Right lobe of liver (tissue), 6 donors: ENCODE measurements around the gene POP4. TPM values are rescaled to one million over a fixed set of nuclear protein-coding genes. Genes with fewer than 3 reads are reported as not detected.

Experiments used
- ATAC-seq, 4 donors: fragments of 200-7000 bp; cut with Tn5 transposase; one replicate each; pipeline ENCODE4 v1.9.1; 2020; ENCODE audit warnings: mild to moderate bottlenecking in 4 of 4, moderate library complexity in 4 of 4
- DNase-seq, 3 donors: peaks; one replicate each; pipeline ENCODE4 v3.0.0-alpha.2; 2020
- H3K27ac ChIP-seq, 3 donors: fragments of 200-600 bp; one replicate each; pipeline ENCODE4 v1.8.0; 2022
- H3K27me3 ChIP-seq, 2 donors: fragments of 200-600 bp; one replicate each; pipeline ENCODE4 v1.8.0; 2022
- H3K36me3 ChIP-seq, 4 donors: fragments of 200-600 bp; sonication (generic) in 1 of 4; one replicate each; pipeline versions ENCODE4 v1.5.1 to v1.8.0; 2017 to 2022; ENCODE audit warnings: control low read depth in 1 of 4
- H3K4me1 ChIP-seq, 4 donors: fragments of 200-600 bp; sonication (generic) in 1 of 4; one replicate each; pipeline versions ENCODE4 v1.5.1 to v1.8.0; 2017 to 2022; ENCODE audit warnings: control low read depth in 1 of 4
- H3K4me3 ChIP-seq, 3 donors: fragments of 200-600 bp; one replicate each; pipeline ENCODE4 v1.8.0; 2022
- H3K9me3 ChIP-seq, 4 donors: fragments of 200-600 bp; sonication (generic) in 1 of 4; one replicate each; pipeline versions ENCODE4 v1.5.1 to v1.8.0; 2017 to 2022; ENCODE audit warnings: control low read depth in 1 of 4
- CTCF ChIP-seq, 4 donors: fragments of 200-600 bp in 3 of 4; fragments of 450-650 bp in 1 of 4; IDR thresholded peaks; one replicate each; pipeline versions ENCODE4 v1.5.1 to v1.8.0; 2016 to 2022; ENCODE audit warnings: antibody characterized with exemption in 4 of 4, mild to moderate bottlenecking in 2 of 4
- POLR2A ChIP-seq: fragments of 450-650 bp; IDR thresholded peaks from one replicate; pipeline ENCODE4 v1.6.1; 2017; ENCODE audit warnings: antibody characterized with exemption, mild to moderate bottlenecking
- WGBS: methylation state at CpG from one replicate; pipeline ENCODE4 v1.1.6; 2018; ENCODE audit warnings: low coverage, low lambda C conversion rate; ENCODE audit not compliant: insufficient coverage; ENCODE audit errors: missing lambda C conversion rate; 5-methylcytosine and 5-hydroxymethylcytosine counted together
- intact Hi-C, 2 donors: fragments of 100-400 bp; cut with DNase I; formaldehyde crosslinking; loops; one replicate each; pipeline versions ENCODE4 v1.11.2 to v1.14.1; 2022
- total RNA-seq, 6 experiments: library from RNA; depleted of rRNA in 2 of 6; stranded (reverse); fragments of >200 nt in 2 of 6; fragmentation: NEBNext Ultra II Directional in 3 of 6; extraction: Animal tissue kit (Norgen Biotek cat#: 25700) in 3 of 6; gene quantifications; one replicate each; pipeline versions ENCODE4 v1.1.0 to v1.2.4, GENCODE V29; 2016 to 2023
- donor health status: DM: no; HTN: yes; CAD: no.
- donor health status: DM: no; HTN: no; CAD: no.
- donor health status: DM: no; HTN: no; CAD: no.
- donor health status: DM: no; HTN: yes; CAD: no.
- donor health status: DM: no; HTN: yes; CAD: no.

Gene POP4
- total RNA-seq, 6 experiments from 2014 or later: 28.5 to 58.5 (median 34.8) TPM

- ATAC-seq (no peak), DNase-seq (no peak)
- TF ChIP-seq CTCF (IDR thresholded peaks at IDR 0.05): no peak
- TF ChIP-seq POLR2A: no peak
- Histone ChIP-seq H3K4me1 (no peaks in the 10 kb centered on the region), H3K4me3 (no peak overlapping the region), H3K27me3 (no peaks in the 10 kb centered on the region), H3K27ac (no peak overlapping the region), H3K36me3 (no peaks in the 10 kb centered on the region), H3K9me3 (peaks cover 0 to 7% (median 0%) of the 10 kb centered on the region in 4 donors)
- intact Hi-C loops: no loop called here
- WGBS: 73% methylated on average over 4 of the region's 5 CpGs
Observed at GRCh38 chr19:29653398-29653797, 47.3 kb downstream of the POP4 start.

- Histone ChIP-seq H3K4me1 (no peaks in the 10 kb centered on the region), H3K27me3 (no peaks in the 10 kb centered on the region), H3K36me3 (no peaks in the 10 kb centered on the region), H3K4me3 (no peak overlapping the region), H3K27ac (no peak overlapping the region), H3K9me3 (peaks cover 0 to 7% (median 0%) of the 10 kb centered on the region in 4 donors)
- TF ChIP-seq POLR2A (no peak), CTCF (IDR thresholded peaks at IDR 0.05) (no peak)
- intact Hi-C loops: no loop called here
- ATAC-seq (no peak), DNase-seq (no peak)
- 49% methylated on average over 4 of the region's 4 CpGs for WGBS
Observed at GRCh38 chr19:29655648-29656335, 49.7 kb downstream of the POP4 start.

GRCh38 chr19:29658221-29658991 is 52.3 kb downstream of the POP4 start:
- 95% methylated on average over 5 of the region's 5 CpGs for WGBS
- intact Hi-C loops: no loop called here
- H3K9me3 ChIP-seq: peaks cover 0 to 7% (median 0%) of the 10 kb centered on the region in 4 donors
- peaks cover 0 to 19% (median 7%) of the 10 kb centered on the region in 4 donors for H3K4me1 ChIP-seq
- H3K27me3 ChIP-seq: no peaks in the 10 kb centered on the region
- no peaks in the 10 kb centered on the region for H3K36me3 ChIP-seq
- ATAC-seq (no peak), DNase-seq (no peak)
- no peak for TF ChIP-seq CTCF (IDR thresholded peaks at IDR 0.05)
- no peak for TF ChIP-seq POLR2A
- H3K27ac ChIP-seq: no peak overlapping the region
- no peak overlapping the region for H3K4me3 ChIP-seq

- DNase-seq (no peak), ATAC-seq (no peak)
- H3K4me3 ChIP-seq: no peak overlapping the region
- no peaks in the 10 kb centered on the region for H3K27me3 ChIP-seq
- TF ChIP-seq POLR2A (no peak), CTCF (IDR thresholded peaks at IDR 0.05) (no peak)
- WGBS: 83% methylated on average over 9 of the region's 10 CpGs
- intact Hi-C loops: no loop called here
- H3K27ac ChIP-seq: no peak overlapping the region
- H3K9me3 ChIP-seq: no peaks in the 10 kb centered on the region
- H3K4me1 ChIP-seq: peaks cover 0 to 19% (median 9%) of the 10 kb centered on the region in 4 donors
- H3K36me3 ChIP-seq: no peaks in the 10 kb centered on the region
Observed at GRCh38 chr19:29660835-29661234, 54.8 kb downstream of the POP4 start.
